ENCODE data around the gene DDX11.
"Not testable (repeated sequence)": the region's sequence is repeated elsewhere in the genome, so short reads cannot be mapped to it uniquely, and the experiment has no call there.

The DDX11 gene

GRCh38 chr12:31035967-31036665 is 37.5 kb upstream of the DDX11 start:
- Histone ChIP-seq H3K9me3 (ENCODE audit: control insufficient read depth in 2 of 2, low read length in 2 of 2) (no peaks in the 10 kb centered on the region), H3K4me3 (ENCODE audit: low read length in 2 of 2) (no peak overlapping the region), H3K27ac (ENCODE audit: low read depth in 2 of 2, low read length in 2 of 2) (no peak overlapping the region), H3K4me1 (ENCODE audit: control insufficient read depth in 2 of 2, insufficient read depth in 2 of 2, low read length in 2 of 2) (no peaks in the 10 kb centered on the region), H3K9ac (ENCODE audit: low read depth in 1 of 2, low read length in 2 of 2) (no peak overlapping the region), H3K27me3 (ENCODE audit: control insufficient read depth in 2 of 2, insufficient read depth in 2 of 2, low read length in 2 of 2) (no peaks in the 10 kb centered on the region), H3K36me3 (ENCODE audit: control insufficient read depth in 2 of 2, insufficient read depth in 2 of 2, low read length in 2 of 2) (no peaks in the 10 kb centered on the region)

GRCh38 chr12:31037028-31037427 is 36.6 kb upstream of the DDX11 start:
- Histone ChIP-seq H3K27ac (ENCODE audit: low read depth in 2 of 2, low read length in 2 of 2) (no peak overlapping the region), H3K36me3 (ENCODE audit: control insufficient read depth in 2 of 2, insufficient read depth in 2 of 2, low read length in 2 of 2) (no peaks in the 10 kb centered on the region)

GRCh38 chr12:31037931-31038330 is 35.7 kb upstream of the DDX11 start:
- Histone ChIP-seq H3K4me1 (ENCODE audit: control insufficient read depth in 2 of 2, insufficient read depth in 2 of 2, low read length in 2 of 2) (no peaks in the 10 kb centered on the region), H3K27ac (ENCODE audit: low read depth in 2 of 2, low read length in 2 of 2) (no peak overlapping the region), H3K4me3 (ENCODE audit: low read length in 2 of 2) (no peak overlapping the region), H3K36me3 (ENCODE audit: control insufficient read depth in 2 of 2, insufficient read depth in 2 of 2, low read length in 2 of 2) (no peaks in the 10 kb centered on the region), H3K27me3 (ENCODE audit: control insufficient read depth in 2 of 2, insufficient read depth in 2 of 2, low read length in 2 of 2) (no peaks in the 10 kb centered on the region), H3K9ac (ENCODE audit: low read depth in 1 of 2, low read length in 2 of 2) (no peak overlapping the region), H3K9me3 (ENCODE audit: control insufficient read depth in 2 of 2, low read length in 2 of 2) (no peaks in the 10 kb centered on the region)

More at GRCh38 chr12:31037028-31037427, 36.6 kb upstream of the DDX11 start:
- H3K27me3 ChIP-seq (ENCODE audit: control insufficient read depth in 2 of 2, insufficient read depth in 2 of 2, low read length in 2 of 2), result no peaks in the 10 kb centered on the region
- H3K4me1 ChIP-seq (ENCODE audit: control insufficient read depth in 2 of 2, insufficient read depth in 2 of 2, low read length in 2 of 2), result no peaks in the 10 kb centered on the region
- H3K9me3 ChIP-seq (ENCODE audit: control insufficient read depth in 2 of 2, low read length in 2 of 2), result no peaks in the 10 kb centered on the region
- no peak overlapping the region for H3K9ac ChIP-seq (ENCODE audit: low read depth in 1 of 2, low read length in 2 of 2)
- H3K4me3 ChIP-seq (ENCODE audit: low read length in 2 of 2), result no peak overlapping the region

GRCh38 chr12:31041033-31041564 is 32.6 kb upstream of the DDX11 start:
- Histone ChIP-seq H3K27me3 (ENCODE audit: control insufficient read depth in 2 of 2, insufficient read depth in 2 of 2, low read length in 2 of 2) (no peaks in the 10 kb centered on the region), H3K36me3 (ENCODE audit: control insufficient read depth in 2 of 2, insufficient read depth in 2 of 2, low read length in 2 of 2) (no peaks in the 10 kb centered on the region), H3K9me3 (ENCODE audit: control insufficient read depth in 2 of 2, low read length in 2 of 2) (no peaks in the 10 kb centered on the region), H3K4me1 (ENCODE audit: control insufficient read depth in 2 of 2, insufficient read depth in 2 of 2, low read length in 2 of 2) (no peaks in the 10 kb centered on the region), H3K27ac (ENCODE audit: low read depth in 2 of 2, low read length in 2 of 2) (no peak overlapping the region), H3K4me3 (ENCODE audit: low read length in 2 of 2) (no peak overlapping the region), H3K9ac (ENCODE audit: low read depth in 1 of 2, low read length in 2 of 2) (no peak overlapping the region)

- H3K9me3 ChIP-seq (ENCODE audit: control insufficient read depth in 2 of 2, low read length in 2 of 2); H3K27me3 ChIP-seq (ENCODE audit: control insufficient read depth in 2 of 2, insufficient read depth in 2 of 2, low read length in 2 of 2); H3K9ac ChIP-seq (ENCODE audit: low read depth in 1 of 2, low read length in 2 of 2); H3K4me1 ChIP-seq (ENCODE audit: control insufficient read depth in 2 of 2, insufficient read depth in 2 of 2, low read length in 2 of 2); H3K4me3 ChIP-seq (ENCODE audit: low read length in 2 of 2); H3K36me3 ChIP-seq (ENCODE audit: control insufficient read depth in 2 of 2, insufficient read depth in 2 of 2, low read length in 2 of 2); H3K27ac ChIP-seq (ENCODE audit: low read depth in 2 of 2, low read length in 2 of 2): not testable (repeated sequence)
These were observed 23.5 kb upstream of the DDX11 start for GRCh38 chr12:31050143-31050542.

GRCh38 chr12:31050548-31050947 is 23.1 kb upstream of the DDX11 start:
- not testable (repeated sequence) for H3K36me3 ChIP-seq (ENCODE audit: control insufficient read depth in 2 of 2, insufficient read depth in 2 of 2, low read length in 2 of 2); H3K4me3 ChIP-seq (ENCODE audit: low read length in 2 of 2); H3K9me3 ChIP-seq (ENCODE audit: control insufficient read depth in 2 of 2, low read length in 2 of 2); H3K27ac ChIP-seq (ENCODE audit: low read depth in 2 of 2, low read length in 2 of 2); H3K4me1 ChIP-seq (ENCODE audit: control insufficient read depth in 2 of 2, insufficient read depth in 2 of 2, low read length in 2 of 2); H3K9ac ChIP-seq (ENCODE audit: low read depth in 1 of 2, low read length in 2 of 2); H3K27me3 ChIP-seq (ENCODE audit: control insufficient read depth in 2 of 2, insufficient read depth in 2 of 2, low read length in 2 of 2)

- H3K27ac ChIP-seq (ENCODE audit: low read depth in 2 of 2, low read length in 2 of 2); H3K27me3 ChIP-seq (ENCODE audit: control insufficient read depth in 2 of 2, insufficient read depth in 2 of 2, low read length in 2 of 2); H3K4me3 ChIP-seq (ENCODE audit: low read length in 2 of 2); H3K4me1 ChIP-seq (ENCODE audit: control insufficient read depth in 2 of 2, insufficient read depth in 2 of 2, low read length in 2 of 2); H3K9ac ChIP-seq (ENCODE audit: low read depth in 1 of 2, low read length in 2 of 2); H3K9me3 ChIP-seq (ENCODE audit: control insufficient read depth in 2 of 2, low read length in 2 of 2); H3K36me3 ChIP-seq (ENCODE audit: control insufficient read depth in 2 of 2, insufficient read depth in 2 of 2, low read length in 2 of 2): not testable (repeated sequence)
These were observed 22.0 kb upstream of the DDX11 start for GRCh38 chr12:31051692-31052091.

- H3K9ac ChIP-seq (ENCODE audit: low read depth in 1 of 2, low read length in 2 of 2); H3K4me1 ChIP-seq (ENCODE audit: control insufficient read depth in 2 of 2, insufficient read depth in 2 of 2, low read length in 2 of 2); H3K27me3 ChIP-seq (ENCODE audit: control insufficient read depth in 2 of 2, insufficient read depth in 2 of 2, low read length in 2 of 2); H3K27ac ChIP-seq (ENCODE audit: low read depth in 2 of 2, low read length in 2 of 2); H3K4me3 ChIP-seq (ENCODE audit: low read length in 2 of 2); H3K9me3 ChIP-seq (ENCODE audit: control insufficient read depth in 2 of 2, low read length in 2 of 2); H3K36me3 ChIP-seq (ENCODE audit: control insufficient read depth in 2 of 2, insufficient read depth in 2 of 2, low read length in 2 of 2): not testable (repeated sequence)
These were observed 21.5 kb upstream of the DDX11 start for GRCh38 chr12:31052121-31052520.

GRCh38 chr12:31052666-31053439 is 20.8 kb upstream of the DDX11 start:
- H3K9ac ChIP-seq (ENCODE audit: low read depth in 1 of 2, low read length in 2 of 2); H3K9me3 ChIP-seq (ENCODE audit: control insufficient read depth in 2 of 2, low read length in 2 of 2); H3K36me3 ChIP-seq (ENCODE audit: control insufficient read depth in 2 of 2, insufficient read depth in 2 of 2, low read length in 2 of 2); H3K4me3 ChIP-seq (ENCODE audit: low read length in 2 of 2); H3K27ac ChIP-seq (ENCODE audit: low read depth in 2 of 2, low read length in 2 of 2); H3K27me3 ChIP-seq (ENCODE audit: control insufficient read depth in 2 of 2, insufficient read depth in 2 of 2, low read length in 2 of 2); H3K4me1 ChIP-seq (ENCODE audit: control insufficient read depth in 2 of 2, insufficient read depth in 2 of 2, low read length in 2 of 2): not testable (repeated sequence)

- not testable (repeated sequence) for H3K9me3 ChIP-seq (ENCODE audit: control insufficient read depth in 2 of 2, low read length in 2 of 2); H3K27me3 ChIP-seq (ENCODE audit: control insufficient read depth in 2 of 2, insufficient read depth in 2 of 2, low read length in 2 of 2); H3K27ac ChIP-seq (ENCODE audit: low read depth in 2 of 2, low read length in 2 of 2); H3K4me3 ChIP-seq (ENCODE audit: low read length in 2 of 2); H3K4me1 ChIP-seq (ENCODE audit: control insufficient read depth in 2 of 2, insufficient read depth in 2 of 2, low read length in 2 of 2); H3K36me3 ChIP-seq (ENCODE audit: control insufficient read depth in 2 of 2, insufficient read depth in 2 of 2, low read length in 2 of 2); H3K9ac ChIP-seq (ENCODE audit: low read depth in 1 of 2, low read length in 2 of 2)
These were observed 19.7 kb upstream of the DDX11 start for GRCh38 chr12:31053944-31054343.
